ENCODE measurements around the gene CTCFL.

DNA sequence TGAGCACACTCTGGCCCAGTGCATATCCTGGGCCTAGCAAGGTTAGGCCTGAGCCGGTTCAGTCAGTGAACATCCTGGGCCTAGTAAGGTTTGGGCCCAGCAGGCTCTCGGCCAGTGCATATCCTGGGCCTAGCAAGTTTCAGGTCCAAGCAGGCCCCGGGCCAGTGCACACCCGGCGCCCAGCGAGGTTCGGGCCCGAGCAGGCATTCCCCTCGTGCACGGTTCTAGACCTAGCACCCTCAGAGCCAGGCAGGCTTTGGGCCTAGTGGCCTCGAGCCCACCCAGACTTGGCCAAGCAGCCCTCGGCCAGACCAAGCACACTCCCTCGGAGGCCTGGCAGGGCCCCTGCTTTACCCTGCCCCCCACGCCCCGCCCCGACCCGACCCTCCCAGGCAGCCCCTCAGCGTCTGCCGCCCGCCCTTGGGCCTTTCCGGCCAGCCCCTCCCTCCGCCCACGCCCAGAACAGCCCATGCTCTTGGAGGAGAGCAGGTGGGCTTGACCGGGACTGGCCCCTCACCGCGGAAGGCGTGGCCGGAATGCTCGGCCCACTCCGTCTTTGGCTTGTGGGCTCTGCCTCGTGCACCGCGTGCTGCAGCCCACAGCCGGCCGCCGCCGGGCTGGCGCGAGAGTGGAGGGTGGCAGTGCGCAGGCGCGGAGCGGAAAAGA, at the start of gene CTCFL:
- TF ChIP-seq POLR2AphosphoS5 (IDR thresholded peaks at IDR 0.05; ENCODE audit: low read depth, low read length) (no peak), POLR2A (IDR thresholded peaks at IDR 0.05; ENCODE audit: low read depth, low read length) (no peak)
